Adipocyte (in vitro differentiated cells): ENCODE results near the gene VPS33A.

Experiments used
- DNase-seq: peaks from one replicate; pipeline ENCODE4 v3.0.0-alpha.2; 2015; ENCODE audit warnings: low read depth
- H3K27me3 ChIP-seq: replicated peaks from 2 replicates; pipeline ENCODE4 v1.7.0; 2013; ENCODE audit warnings: mild to moderate bottlenecking, low read length, moderate library complexity; ENCODE audit not compliant: control insufficient read depth, insufficient read depth
- H3K36me3 ChIP-seq: 2 replicates; pipeline ENCODE4 v1.7.0; 2013; ENCODE audit warnings: low read length, mild to moderate bottlenecking, moderate library complexity; ENCODE audit not compliant: control insufficient read depth, insufficient read depth, severe bottlenecking
- H3K4me1 ChIP-seq: 2 replicates; pipeline ENCODE4 v1.7.0; 2013; ENCODE audit warnings: mild to moderate bottlenecking, low read length, moderate library complexity; ENCODE audit not compliant: control insufficient read depth, insufficient read depth
- H3K4me3 ChIP-seq: 2 replicates; pipeline ENCODE4 v1.7.0; 2013; ENCODE audit warnings: mild to moderate bottlenecking, low read length, moderate library complexity
- H3K9ac ChIP-seq: 2 replicates; pipeline ENCODE4 v1.7.0; 2013; ENCODE audit warnings: mild to moderate bottlenecking, low read length, moderate library complexity
- H3K9me3 ChIP-seq: 2 replicates; pipeline ENCODE4 v1.7.0; 2013; ENCODE audit warnings: mild to moderate bottlenecking, low read length, moderate library complexity; ENCODE audit not compliant: control insufficient read depth

Gene VPS33A

GRCh38 chr12:122250536-122250935 is 15.8 kb downstream of the VPS33A start:
- no peaks in the 10 kb centered on the region for H3K9me3 ChIP-seq
- H3K36me3 ChIP-seq: peaks cover 19% of the 10 kb centered on the region
- no peaks in the 10 kb centered on the region for H3K27me3 ChIP-seq
- no peak for DNase-seq
- H3K9ac ChIP-seq: no peak overlapping the region
- H3K4me1 ChIP-seq: no peaks in the 10 kb centered on the region
- H3K4me3 ChIP-seq: no peak overlapping the region

- H3K4me3 ChIP-seq: no peak overlapping the region
- H3K4me1 ChIP-seq: no peaks in the 10 kb centered on the region
- no peak overlapping the region for H3K9ac ChIP-seq
- H3K27me3 ChIP-seq: no peaks in the 10 kb centered on the region
- no peak for DNase-seq
- no peaks in the 10 kb centered on the region for H3K9me3 ChIP-seq
- H3K36me3 ChIP-seq: peaks cover 19% of the 10 kb centered on the region
Measured at GRCh38 chr12:122250047-122250446, 16.2 kb downstream of the VPS33A start.

- no peaks in the 10 kb centered on the region for H3K4me1 ChIP-seq
Measured at GRCh38 chr12:122245553-122245952, 20.7 kb downstream of the VPS33A start.

GRCh38 chr12:122244565-122245371 is 21.5 kb downstream of the VPS33A start:
- no peak overlapping the region for H3K4me3 ChIP-seq
- peaks cover 46% of the 10 kb centered on the region for H3K36me3 ChIP-seq
- no peak overlapping the region for H3K9ac ChIP-seq
- H3K9me3 ChIP-seq: no peaks in the 10 kb centered on the region
- H3K4me1 ChIP-seq: no peaks in the 10 kb centered on the region
- no peaks in the 10 kb centered on the region for H3K27me3 ChIP-seq
- DNase-seq: no peak

More at GRCh38 chr12:122245553-122245952, 20.7 kb downstream of the VPS33A start:
- Histone ChIP-seq H3K27me3 (no peaks in the 10 kb centered on the region), H3K36me3 (peaks cover 50% of the 10 kb centered on the region), H3K4me3 (no peak overlapping the region), H3K9me3 (no peaks in the 10 kb centered on the region), H3K9ac (no peak overlapping the region)
- DNase-seq: no peak

- no peak overlapping the region for H3K4me3 ChIP-seq
- no peaks in the 10 kb centered on the region for H3K27me3 ChIP-seq
- H3K36me3 ChIP-seq: peaks cover 42% of the 10 kb centered on the region
- no peak for DNase-seq
- H3K4me1 ChIP-seq: no peaks in the 10 kb centered on the region
- no peaks in the 10 kb centered on the region for H3K9me3 ChIP-seq
- no peak overlapping the region for H3K9ac ChIP-seq
Measured at GRCh38 chr12:122243965-122244364, 22.3 kb downstream of the VPS33A start.

- H3K36me3 ChIP-seq: peaks cover 50% of the 10 kb centered on the region
- H3K9ac ChIP-seq: no peak overlapping the region
- no peak for DNase-seq
- H3K27me3 ChIP-seq: no peaks in the 10 kb centered on the region
- H3K4me3 ChIP-seq: no peak overlapping the region
- H3K9me3 ChIP-seq: no peaks in the 10 kb centered on the region
- no peaks in the 10 kb centered on the region for H3K4me1 ChIP-seq
Measured at GRCh38 chr12:122238861-122239260, 27.4 kb downstream of the VPS33A start.

GRCh38 chr12:122235741-122236140 is 30.6 kb downstream of the VPS33A start:
- no peaks in the 10 kb centered on the region for H3K4me1 ChIP-seq
- no peaks in the 10 kb centered on the region for H3K27me3 ChIP-seq
- peaks cover 57% of the 10 kb centered on the region for H3K36me3 ChIP-seq
- H3K9ac ChIP-seq: no peak overlapping the region
- H3K9me3 ChIP-seq: no peaks in the 10 kb centered on the region
- no peak overlapping the region for H3K4me3 ChIP-seq
- no peak for DNase-seq

GRCh38 chr12:122232691-122233090 is 33.6 kb downstream of the VPS33A start:
- no peaks in the 10 kb centered on the region for H3K4me1 ChIP-seq
- no peak overlapping the region for H3K9ac ChIP-seq
- no peak overlapping the region for H3K4me3 ChIP-seq
- H3K36me3 ChIP-seq: peaks cover 58% of the 10 kb centered on the region
- DNase-seq: no peak
- H3K27me3 ChIP-seq: no peaks in the 10 kb centered on the region
- H3K9me3 ChIP-seq: no peaks in the 10 kb centered on the region

- DNase-seq: no peak
- peaks cover 5% of the 10 kb centered on the region for H3K4me1 ChIP-seq
- no peaks in the 10 kb centered on the region for H3K9me3 ChIP-seq
- no peak overlapping the region for H3K4me3 ChIP-seq
- peaks cover 54% of the 10 kb centered on the region for H3K36me3 ChIP-seq
- H3K27me3 ChIP-seq: no peaks in the 10 kb centered on the region
- no peak overlapping the region for H3K9ac ChIP-seq
Measured at GRCh38 chr12:122230798-122231197, 35.5 kb downstream of the VPS33A start.

GRCh38 chr12:122228092-122228491 is 38.2 kb downstream of the VPS33A start:
- Histone ChIP-seq H3K4me1 (peaks cover 18% of the 10 kb centered on the region), H3K9ac (no peak overlapping the region), H3K4me3 (no peak overlapping the region), H3K27me3 (no peaks in the 10 kb centered on the region), H3K36me3 (peaks cover 31% of the 10 kb centered on the region), H3K9me3 (no peaks in the 10 kb centered on the region)
- no peak for DNase-seq

- Histone ChIP-seq H3K4me1 (peaks cover 18% of the 10 kb centered on the region), H3K9me3 (no peaks in the 10 kb centered on the region), H3K36me3 (peaks cover 31% of the 10 kb centered on the region), H3K9ac (no peak overlapping the region), H3K4me3 (no peak overlapping the region), H3K27me3 (no peaks in the 10 kb centered on the region)
- DNase-seq: no peak
Measured at GRCh38 chr12:122227341-122227740, 39.0 kb downstream of the VPS33A start.
